GM21447 (cell line): ENCODE results near the gene UNC13B.

ENCODE experiments used
- ATAC-seq: cut with Tn5 transposase; IDR thresholded peaks from one replicate; pipeline ENCODE4 v1.9.1; 2021; ENCODE audit not compliant: unreplicated experiment

The UNC13B gene

GRCh38 chr9:35272989-35273388 is 111.2 kb downstream of the UNC13B start:
- ATAC-seq: no peak

- ATAC-seq: no peak
Measured at GRCh38 chr9:35273591-35273990, 111.8 kb downstream of the UNC13B start.

- ATAC-seq: no peak
Measured at GRCh38 chr9:35274993-35275392, 113.2 kb downstream of the UNC13B start.

GRCh38 chr9:35277171-35277520 is 115.3 kb downstream of the UNC13B start:
- ATAC-seq: no peak

GRCh38 chr9:35277628-35278359 is 116.0 kb downstream of the UNC13B start:
- no peak for ATAC-seq

GRCh38 chr9:35279946-35280345 is 118.1 kb downstream of the UNC13B start:
- ATAC-seq: no peak

- ATAC-seq: no peak
Measured at GRCh38 chr9:35280399-35280798, 118.6 kb downstream of the UNC13B start.

GRCh38 chr9:35285731-35286130 is 123.9 kb downstream of the UNC13B start:
- no peak for ATAC-seq

GRCh38 chr9:35286381-35286780 is 124.6 kb downstream of the UNC13B start:
- no peak for ATAC-seq

- no peak for ATAC-seq
Measured at GRCh38 chr9:35287987-35288632, 126.3 kb downstream of the UNC13B start.

- ATAC-seq: no peak
Measured at GRCh38 chr9:35288778-35289177, 127.0 kb downstream of the UNC13B start.

- no peak for ATAC-seq
Measured at GRCh38 chr9:35293376-35293964, 131.7 kb downstream of the UNC13B start.

- ATAC-seq: no peak
Measured at GRCh38 chr9:35294066-35294465, 132.3 kb downstream of the UNC13B start.

GRCh38 chr9:35294556-35294955 is 132.7 kb downstream of the UNC13B start:
- no peak for ATAC-seq

- no peak for ATAC-seq
Measured at GRCh38 chr9:35295369-35296036, 133.7 kb downstream of the UNC13B start.

GRCh38 chr9:35303567-35303966 is 141.8 kb downstream of the UNC13B start:
- no peak for ATAC-seq

GRCh38 chr9:35306283-35306682 is 144.5 kb downstream of the UNC13B start:
- no peak for ATAC-seq

GRCh38 chr9:35308316-35308715 is 146.5 kb downstream of the UNC13B start:
- no peak for ATAC-seq

GRCh38 chr9:35311891-35312639 is 150.3 kb downstream of the UNC13B start:
- no peak for ATAC-seq

- no peak for ATAC-seq
Measured at GRCh38 chr9:35313460-35313859, 151.7 kb downstream of the UNC13B start.

- ATAC-seq: no peak
Measured at GRCh38 chr9:35313916-35314315, 152.1 kb downstream of the UNC13B start.
